GM18870 (cell line): ENCODE results near the gene TRAPPC14.

Experiments used
- ATAC-seq: cut with Tn5 transposase; IDR thresholded peaks from one replicate; pipeline ENCODE4 v1.9.1; 2021; ENCODE audit warnings: moderate library complexity; ENCODE audit not compliant: unreplicated experiment

The TRAPPC14 gene

GRCh38 chr7:100174582-100174981 is 16.1 kb upstream of the TRAPPC14 start:
- no peak for ATAC-seq

DNA sequence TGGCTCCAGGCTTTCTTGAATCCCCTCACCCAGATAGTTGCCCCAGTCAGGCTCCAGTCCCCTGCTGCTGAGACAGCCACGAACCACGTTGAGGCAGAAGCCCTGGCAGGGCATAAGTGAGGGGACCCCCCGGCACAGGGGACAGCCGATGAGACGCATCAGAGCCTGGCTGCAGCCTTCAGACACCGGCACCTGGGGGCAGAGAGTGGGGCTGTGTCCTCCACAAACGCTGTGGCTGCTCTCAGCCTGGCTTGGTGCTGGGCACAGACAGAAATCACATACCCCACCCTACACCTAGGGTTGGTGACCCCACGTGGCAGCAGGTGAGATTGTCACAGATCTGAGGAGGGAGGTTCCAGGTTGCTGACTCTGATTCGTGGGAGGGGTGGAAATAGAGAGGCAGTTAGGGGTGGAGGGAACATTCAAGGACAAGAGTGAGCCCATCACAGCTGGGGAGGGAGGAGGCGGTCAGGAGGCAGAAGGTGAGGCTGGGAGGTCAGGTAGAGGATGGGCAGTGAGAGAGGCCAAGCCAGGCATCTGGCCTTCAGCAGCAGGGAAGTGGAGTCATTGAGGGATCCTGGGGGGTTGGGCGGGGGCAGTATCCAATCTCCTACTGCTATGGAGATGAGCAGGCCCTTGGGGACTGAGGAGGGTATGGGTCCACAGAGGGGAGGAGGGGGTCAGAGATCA is 15.4 kb upstream of the TRAPPC14 start:
- no peak for ATAC-seq

DNA sequence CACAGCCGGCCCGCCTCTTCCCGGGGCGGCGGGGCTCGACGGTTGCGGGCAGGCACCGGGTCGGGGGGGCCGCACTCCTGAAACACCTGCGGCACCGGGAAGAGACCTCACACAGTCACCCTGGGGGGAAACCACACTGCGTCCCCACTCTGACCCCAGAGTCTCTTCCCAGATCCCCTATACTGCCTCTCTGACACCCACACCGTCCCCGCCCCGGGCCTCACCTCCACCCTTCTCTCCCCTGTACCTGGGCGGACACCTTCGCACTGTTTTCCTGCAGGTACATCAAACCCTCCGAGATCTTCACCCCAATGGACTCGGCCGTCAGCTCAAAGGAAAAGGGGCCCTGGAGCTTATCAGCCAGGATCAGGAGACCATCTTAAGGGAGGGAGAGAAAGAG is 13.3 kb upstream of the TRAPPC14 start:
- ATAC-seq = no peak

DNA sequence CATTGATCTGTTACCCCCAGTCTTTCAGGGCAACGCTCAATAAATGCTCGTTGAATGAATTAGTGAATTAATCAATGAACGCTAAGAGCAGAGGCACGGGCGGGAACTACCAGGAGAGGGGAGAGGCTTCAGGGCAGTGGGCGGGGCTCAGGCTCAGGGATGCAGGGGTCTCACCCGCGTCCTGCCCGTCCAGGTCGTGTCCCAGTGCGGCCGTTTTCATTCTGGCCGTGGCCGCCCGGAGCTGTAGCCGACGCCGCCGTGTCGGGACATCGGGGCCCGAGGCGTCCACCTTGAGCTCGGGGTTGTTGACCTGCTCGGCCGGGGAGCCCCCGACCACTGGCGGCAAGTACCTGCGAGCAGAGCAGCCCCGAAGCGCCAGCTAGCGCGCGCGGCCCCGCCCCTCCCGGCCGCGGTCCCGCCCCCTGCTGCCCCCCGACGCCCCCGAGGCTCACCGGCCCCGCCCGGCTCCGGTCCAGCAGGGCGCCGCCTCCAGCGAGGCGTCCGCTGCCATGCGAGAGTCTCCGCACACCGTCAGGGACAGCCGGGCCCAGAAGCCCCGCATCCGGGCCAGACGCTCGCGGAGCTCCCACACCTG is 12.7 kb upstream of the TRAPPC14 start:
- no peak for ATAC-seq

GRCh38 chr7:100170101-100170897 is 11.8 kb upstream of the TRAPPC14 start:
- ATAC-seq = no peak

DNA sequence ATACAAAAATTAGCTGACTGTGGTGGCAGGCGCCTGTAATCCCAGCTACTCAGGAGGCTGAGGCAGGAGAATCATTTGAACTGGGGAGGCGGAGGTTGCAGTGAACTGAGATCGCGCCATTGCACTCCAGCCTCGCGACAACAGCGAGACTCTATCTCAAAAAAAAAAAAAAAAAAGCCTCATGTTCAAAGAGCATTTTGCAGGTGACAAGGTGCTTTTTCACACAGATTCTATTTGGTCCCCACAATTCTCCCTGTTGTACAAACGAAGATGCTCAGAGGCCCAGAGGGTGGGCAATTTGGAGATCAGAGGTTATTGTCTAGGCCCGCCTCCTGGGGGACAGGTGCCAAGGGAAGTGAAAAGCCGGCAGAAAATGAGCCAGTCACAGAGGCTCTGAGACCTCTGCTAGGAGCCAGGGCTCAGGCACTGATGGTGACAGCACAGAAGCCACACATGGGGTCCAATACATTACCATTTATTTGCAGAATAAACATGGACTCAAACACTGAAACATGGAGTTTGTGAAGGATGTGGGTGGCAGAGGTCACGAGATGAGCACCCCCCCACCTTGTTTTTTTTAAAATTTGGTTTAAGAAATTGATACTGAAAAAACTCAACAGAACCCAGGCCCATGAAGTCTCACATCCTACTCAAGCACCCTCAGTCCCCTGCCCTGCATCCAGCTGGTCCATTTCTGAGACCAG is 10.8 kb upstream of the TRAPPC14 start:
- no peak for ATAC-seq

DNA sequence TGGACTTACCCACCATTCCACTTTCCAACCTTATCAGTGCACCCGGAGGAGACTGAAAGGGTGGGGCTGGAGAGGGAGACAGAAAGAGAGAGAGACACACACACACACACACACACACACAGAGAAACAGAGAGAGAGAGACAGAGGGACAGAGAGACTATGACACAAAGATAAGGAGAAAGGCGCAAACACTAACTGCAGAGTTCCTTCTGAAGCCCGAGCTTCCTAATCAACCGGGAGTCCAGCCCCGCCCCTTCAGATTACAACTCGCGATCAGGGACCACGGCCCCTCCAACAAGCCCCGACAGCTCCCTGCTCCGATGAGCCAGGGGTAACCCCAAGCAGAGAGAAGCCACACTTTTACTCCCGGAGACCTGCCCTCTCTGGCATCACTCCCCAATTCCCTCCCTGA is 9.4 kb upstream of the TRAPPC14 start:
- no peak for ATAC-seq

DNA sequence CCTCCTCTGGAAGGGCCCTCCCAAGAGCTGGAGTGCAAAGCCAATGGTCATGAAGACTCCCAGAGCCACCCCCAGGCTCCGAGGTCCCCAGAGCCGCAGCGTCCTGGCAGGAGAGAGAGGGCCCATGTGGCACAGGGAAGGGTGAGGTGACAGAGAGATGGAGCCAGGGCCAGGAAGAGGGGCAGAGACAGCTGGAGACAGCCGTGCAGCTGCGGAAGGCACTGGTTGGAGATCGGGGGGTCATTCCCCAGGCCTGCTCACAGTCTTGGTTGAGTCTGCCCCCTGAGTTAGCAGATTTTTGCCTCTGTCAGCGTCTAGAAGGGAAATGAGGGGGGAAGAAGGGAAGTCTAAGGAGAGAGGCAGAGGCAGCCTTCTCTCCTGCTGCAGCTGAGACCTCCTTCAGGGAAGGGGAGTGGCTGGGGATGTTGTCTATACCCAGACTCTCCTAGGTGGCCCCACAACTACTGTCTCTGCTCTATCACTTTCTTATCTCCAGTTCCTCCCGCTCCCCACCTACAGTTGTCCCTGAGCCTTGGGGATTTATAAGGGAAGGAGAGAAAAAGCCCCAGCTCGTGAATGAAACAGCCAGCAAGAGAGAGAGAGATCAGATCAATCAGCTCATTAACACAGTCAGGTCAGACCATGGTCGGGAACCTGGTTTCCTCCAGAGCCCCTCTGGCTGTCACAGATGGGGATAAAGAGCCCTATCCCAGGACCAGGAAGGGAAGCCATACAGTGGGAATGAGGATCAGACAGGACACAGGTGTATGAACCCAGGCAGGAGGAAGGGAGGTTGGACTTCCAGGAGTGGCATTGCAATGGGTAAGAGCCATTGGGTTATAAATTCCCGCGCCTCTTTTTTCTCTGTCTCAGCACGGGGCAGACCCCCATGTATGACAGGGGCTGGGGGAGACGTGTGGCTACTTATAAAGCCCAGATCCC is 8.7 kb upstream of the TRAPPC14 start:
- no peak for ATAC-seq

DNA sequence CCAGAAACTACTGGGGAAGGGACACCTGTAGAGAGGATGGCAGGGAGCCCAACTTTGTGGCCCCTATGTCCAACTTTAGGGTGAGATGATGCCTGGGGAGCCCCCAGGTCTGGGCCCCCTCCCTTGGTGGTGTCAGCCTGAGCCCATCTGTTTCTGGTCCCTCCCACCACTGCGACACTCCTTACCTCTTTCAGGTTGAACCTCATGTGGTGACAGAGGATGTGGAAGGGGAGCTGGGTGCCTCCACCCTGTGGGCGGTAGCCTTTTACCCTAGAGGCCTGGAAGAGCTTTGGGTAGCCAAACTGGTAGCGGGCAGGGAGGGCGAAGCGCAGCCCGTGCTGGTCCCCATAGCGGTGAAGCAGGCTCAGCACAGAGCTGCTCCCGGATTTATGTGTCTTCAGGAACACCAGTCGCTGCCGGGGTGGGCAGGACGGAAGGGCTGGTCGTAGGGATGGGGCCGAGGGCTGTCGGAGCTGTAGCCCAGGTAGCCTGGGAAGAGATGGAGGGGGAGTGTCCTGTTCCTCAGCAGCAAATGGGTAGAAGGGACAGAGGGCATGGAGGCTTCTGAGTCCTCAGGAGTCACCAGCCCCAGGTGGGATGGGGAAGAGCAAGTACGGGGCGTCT is 7.9 kb upstream of the TRAPPC14 start:
- no peak for ATAC-seq

DNA sequence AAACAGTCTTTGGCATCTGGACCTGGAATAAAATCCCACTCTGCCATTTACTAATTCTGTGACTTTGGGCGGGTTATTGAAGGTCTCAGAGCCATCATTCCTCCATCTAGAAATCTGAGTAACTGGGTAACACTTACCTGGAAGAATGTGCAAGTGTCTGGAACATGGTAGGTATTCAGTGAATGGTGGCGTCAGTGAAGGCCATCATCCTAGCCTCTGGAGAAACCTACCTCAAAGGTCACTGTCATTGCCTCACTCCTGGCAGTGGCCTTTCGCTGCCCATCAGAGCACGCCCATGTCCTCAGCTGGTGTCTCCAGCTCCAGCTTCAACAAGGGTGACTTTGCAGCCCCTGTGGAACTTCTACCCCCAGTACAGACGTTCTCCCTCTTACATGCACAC is 5.3 kb upstream of the TRAPPC14 start:
- ATAC-seq = no peak

GRCh38 chr7:100163006-100163531 is 4.5 kb upstream of the TRAPPC14 start:
- ATAC-seq = no peak

DNA sequence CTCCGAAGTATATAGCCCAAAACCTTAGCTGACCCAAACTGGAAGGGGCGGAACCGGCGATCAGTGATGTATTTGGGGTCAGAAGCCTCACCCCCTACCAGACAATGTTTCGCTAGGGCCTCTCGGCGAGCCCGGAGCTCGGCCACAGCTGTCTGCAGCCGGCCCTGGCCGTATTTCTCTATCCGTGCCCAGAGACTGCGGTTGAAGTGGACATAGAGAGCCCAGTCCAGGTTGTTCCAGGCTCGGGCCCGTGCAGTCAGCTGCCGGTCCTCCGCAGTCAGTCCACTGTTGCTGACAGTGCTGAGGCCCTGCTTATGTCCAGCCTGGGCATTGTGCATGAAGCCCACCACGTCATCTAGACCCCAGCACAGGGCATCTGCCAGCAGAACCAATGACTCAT is 1.5 kb upstream of the TRAPPC14 start:
- ATAC-seq = no peak

- no peak for ATAC-seq
Observed at GRCh38 chr7:100159099-100159623, 638 bp upstream of the TRAPPC14 start.

DNA sequence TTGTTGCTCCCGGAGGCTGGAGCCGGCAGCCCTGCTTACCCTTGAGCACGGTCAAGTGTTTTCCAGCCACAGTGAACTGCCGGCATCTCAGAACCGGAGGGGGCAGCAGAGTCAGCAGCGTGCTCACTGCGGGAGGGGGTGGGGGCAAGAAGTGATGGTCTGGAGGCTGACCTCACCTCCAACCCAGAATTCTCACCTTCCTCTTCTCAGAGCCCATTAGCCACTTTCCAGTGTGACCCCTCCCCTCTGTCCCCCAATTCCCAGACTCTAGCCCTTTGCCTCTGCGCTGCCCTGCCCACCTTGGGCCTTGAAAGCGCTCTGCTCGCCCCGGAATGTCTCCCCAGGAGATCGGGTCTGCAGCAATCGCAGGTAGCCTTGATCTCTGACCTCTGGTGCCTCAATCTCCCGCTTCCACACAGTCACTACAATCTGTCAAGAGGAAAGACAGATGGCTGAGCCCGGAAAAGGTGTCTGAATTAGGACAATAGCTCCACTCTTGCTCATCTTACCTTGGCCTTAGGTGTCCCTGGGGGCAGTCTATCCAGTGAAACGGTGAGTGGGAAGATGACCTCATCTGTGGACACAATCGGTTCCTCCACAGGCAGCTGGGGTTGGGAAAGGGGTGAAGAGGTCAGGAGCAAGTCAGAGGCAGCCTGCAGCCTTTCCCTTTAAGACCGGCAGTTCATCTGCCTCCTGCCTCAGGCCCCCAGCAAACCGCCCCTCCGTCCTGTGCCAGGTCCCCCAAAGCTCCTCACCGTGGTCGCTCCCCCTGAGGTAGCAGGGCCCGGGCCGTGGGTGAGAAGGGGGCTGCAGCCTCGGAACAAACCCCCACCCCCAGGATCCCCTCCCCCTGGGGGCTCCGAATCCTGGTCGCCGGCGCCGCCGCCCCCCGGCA is 942 bp downstream of the TRAPPC14 start:
- ATAC-seq = no peak

GRCh38 chr7:100157069-100157333 is 1.5 kb downstream of the TRAPPC14 start:
- no peak for ATAC-seq

GRCh38 chr7:100156331-100157068 is 2.0 kb downstream of the TRAPPC14 start:
- no peak for ATAC-seq

- no peak for ATAC-seq
Observed at GRCh38 chr7:100155553-100156317, 2.8 kb downstream of the TRAPPC14 start.
